ENCODE data around the gene FTCDNL1. TPM values are rescaled to one million over a fixed set of nuclear protein-coding genes. Genes with fewer than 3 reads are reported as not detected.

FTCDNL1 gene
- total RNA-seq, 1 experiment from 2014 or later: 2.0 TPM

DNA sequence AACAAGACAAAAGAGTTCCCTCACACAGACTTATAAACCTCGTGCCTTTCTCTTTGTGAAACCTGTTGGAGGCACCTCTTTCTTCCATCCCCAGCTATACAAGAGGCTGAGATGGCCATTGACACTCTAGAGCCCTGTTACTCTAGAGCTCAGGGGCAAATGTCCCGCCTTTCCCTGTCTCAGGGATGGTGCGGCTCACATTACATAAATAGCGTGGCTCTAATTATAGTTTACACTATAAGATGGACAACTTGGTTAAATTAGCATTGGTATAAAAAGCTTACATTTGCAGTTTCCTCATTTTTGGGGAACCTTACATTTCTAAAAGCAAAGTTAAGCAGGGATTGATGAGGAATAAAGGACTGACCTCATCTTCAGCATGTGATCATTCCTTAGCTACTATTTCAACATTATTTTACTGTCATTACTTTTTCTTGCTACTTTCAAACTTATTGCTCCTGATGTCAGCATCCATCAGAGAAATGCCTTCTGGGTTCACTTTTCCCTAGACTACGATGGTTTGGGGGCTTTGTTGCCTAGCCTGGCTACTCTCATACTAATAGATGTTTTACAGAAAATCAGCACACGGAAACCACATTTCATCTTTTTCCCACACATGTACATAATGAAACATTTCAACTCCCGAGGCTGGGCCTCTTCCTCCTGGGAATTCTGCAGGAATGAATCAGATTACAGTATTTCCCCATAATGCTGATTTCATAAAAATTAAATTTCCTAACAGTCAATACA lies 40.4 kb downstream of the FTCDNL1 start:
- TF ChIP-seq, protein P1, sequence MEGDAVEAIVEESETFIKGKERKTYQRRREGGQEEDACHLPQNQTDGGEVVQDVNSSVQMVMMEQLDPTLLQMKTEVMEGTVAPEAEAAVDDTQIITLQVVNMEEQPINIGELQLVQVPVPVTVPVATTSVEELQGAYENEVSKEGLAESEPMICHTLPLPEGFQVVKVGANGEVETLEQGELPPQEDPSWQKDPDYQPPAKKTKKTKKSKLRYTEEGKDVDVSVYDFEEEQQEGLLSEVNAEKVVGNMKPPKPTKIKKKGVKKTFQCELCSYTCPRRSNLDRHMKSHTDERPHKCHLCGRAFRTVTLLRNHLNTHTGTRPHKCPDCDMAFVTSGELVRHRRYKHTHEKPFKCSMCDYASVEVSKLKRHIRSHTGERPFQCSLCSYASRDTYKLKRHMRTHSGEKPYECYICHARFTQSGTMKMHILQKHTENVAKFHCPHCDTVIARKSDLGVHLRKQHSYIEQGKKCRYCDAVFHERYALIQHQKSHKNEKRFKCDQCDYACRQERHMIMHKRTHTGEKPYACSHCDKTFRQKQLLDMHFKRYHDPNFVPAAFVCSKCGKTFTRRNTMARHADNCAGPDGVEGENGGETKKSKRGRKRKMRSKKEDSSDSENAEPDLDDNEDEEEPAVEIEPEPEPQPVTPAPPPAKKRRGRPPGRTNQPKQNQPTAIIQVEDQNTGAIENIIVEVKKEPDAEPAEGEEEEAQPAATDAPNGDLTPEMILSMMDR (conservative IDR thresholded peaks at IDR 0.05): no peak
- no peak for DNase-seq
- Histone ChIP-seq H4K5ac (ENCODE audit: insufficient read length, low read depth, low read length) (no peak overlapping the region), H3K9me3 (ENCODE audit: control insufficient read depth, low read depth, low read length) (no peaks in the 10 kb centered on the region), H2BK15ac (ENCODE audit: low read depth, low read length) (no peak overlapping the region), H3T11ph (ENCODE audit: low read length) (no peak overlapping the region), H4K8ac (replicated peaks; ENCODE audit: insufficient read length, low read depth, low read length) (no peak overlapping the region), H2AFZ (ENCODE audit: low read length) (no peak overlapping the region), H3K79me2 (ENCODE audit: insufficient read depth, low read length) (no peaks in the 10 kb centered on the region), H3K18ac (ENCODE audit: insufficient read length, low read depth, low read length) (no peak overlapping the region), H3K27me3 (ENCODE audit: insufficient read depth, low read length) (no peaks in the 10 kb centered on the region), H3K23me2 (ENCODE audit: insufficient read length, low read depth, low read length, poor library complexity, severe bottlenecking) (no peaks in the 10 kb centered on the region), H2BK5ac (ENCODE audit: insufficient read length, low read length) (no peak overlapping the region), H3K27ac (ENCODE audit: insufficient read length, low read depth, low read length) (no peak overlapping the region), H3K9ac (ENCODE audit: extremely low read depth, insufficient read length, low read length) (no peak overlapping the region), H4K91ac (ENCODE audit: insufficient read length, low read depth, low read length) (no peak overlapping the region), H2BK20ac (ENCODE audit: low read depth, low read length, poor library complexity, severe bottlenecking) (no peak overlapping the region), H3K14ac (ENCODE audit: insufficient read depth, low read length) (no peak overlapping the region), H4K20me1 (ENCODE audit: control insufficient read depth, insufficient read depth, insufficient read length) (no peaks in the 10 kb centered on the region), H3K4me1 (ENCODE audit: insufficient read depth, low read length) (peaks cover 3% of the 10 kb centered on the region; the same call in 1 of the 2 replicates), H3K4ac (ENCODE audit: low read depth, low read length) (no peak overlapping the region), H3K79me1 (ENCODE audit: insufficient read depth, low read depth, low read length, poor library complexity, severe bottlenecking) (no peaks in the 10 kb centered on the region), H2AK5ac (ENCODE audit: insufficient read length, low read length) (no peak overlapping the region), H2BK120ac (ENCODE audit: low read depth, low read length, poor library complexity, severe bottlenecking) (no peak overlapping the region), H2BK12ac (ENCODE audit: insufficient read length, low read depth, low read length) (no peak overlapping the region), H3K56ac (ENCODE audit: insufficient read length, low read depth, low read length) (no peak overlapping the region), H3K4me2 (ENCODE audit: insufficient read depth, insufficient read length, low read length) (no peak overlapping the region), H3K23ac (ENCODE audit: insufficient read length, low read depth, low read length) (no peak overlapping the region)
- peaks cover 3 to 17% (median 3%) of the 10 kb centered on the region in 3 experiments; a peak in 5 of 7 replicates for H3K36me3 Mint-ChIP-seq (ENCODE audit: insufficient read depth in 1 of 3, low read depth in 3 of 3)
- H3K9me3 Mint-ChIP-seq: peaks cover 8 to 9% of the 10 kb centered on the region in 2 experiments
- H3K27me3 Mint-ChIP-seq (ENCODE audit: low read depth): no peaks in the 10 kb centered on the region; the same call in 1 of the 2 replicates
- no peak overlapping the region for H3K27ac Mint-ChIP-seq
- H3K4me3 Mint-ChIP-seq: no peak overlapping the region
- H3K4me1 Mint-ChIP-seq: peaks cover 30 to 33% of the 10 kb centered on the region in 2 experiments
- WGBS (ENCODE audit: extremely low coverage, insufficient read length, low lambda C conversion rate): no CpG with 5 or more reads among the region's 7 CpGs

Measured in H9 (cell line).